Measurements from ENCODE around the gene IFT80.
A peak's percentile ranks its signal among the peaks of the same experiment; 100 is the strongest.

The IFT80 gene

GRCh38 chr3:160398820-160399124 is 253 bp downstream of the IFT80 start:
- Histone ChIP-seq H3K27ac (ENCODE audit: low read depth, low read length) (peak overlapping the region; percentile 89), H3K36me3 (ENCODE audit: low read length) (peaks cover 35% of the 10 kb centered on the region), H3K9me2 (replicated peaks; ENCODE audit: insufficient read depth, low read length) (no peaks in the 10 kb centered on the region), H2AFZ (ENCODE audit: low read depth, low read length, severe bottlenecking) (peak overlapping the region; percentile 57), H4K20me1 (ENCODE audit: low read depth, low read length) (peaks cover 29% of the 10 kb centered on the region), H3K4me3 (ENCODE audit: insufficient read depth, low read length, poor library complexity, severe bottlenecking) (peak overlapping the region; percentile 94), H3K79me2 (ENCODE audit: insufficient read depth, low read length) (peaks cover 77% of the 10 kb centered on the region), H3F3A (ENCODE audit: insufficient read depth) (peaks cover 11% of the 10 kb centered on the region; the same call in 1 of the 2 replicates), H3K4me2 (ENCODE audit: low read depth, low read length, poor library complexity, severe bottlenecking) (peak overlapping the region; percentile 96), H3K9me3 (ENCODE audit: insufficient read depth, low read length) (no peaks in the 10 kb centered on the region), H3K27me3 (ENCODE audit: low read length) (no peaks in the 10 kb centered on the region), H3K9ac (ENCODE audit: low read length) (peak overlapping the region; percentile 98)
- TF ChIP-seq EZH2phosphoT487 (conservative IDR thresholded peaks at IDR 0.05; ENCODE audit: low read length) (no peak), CTCF (IDR thresholded peaks at IDR 0.05; ENCODE audit: insufficient read depth, low read length, poor library complexity, severe bottlenecking) (no peak)

DNA sequence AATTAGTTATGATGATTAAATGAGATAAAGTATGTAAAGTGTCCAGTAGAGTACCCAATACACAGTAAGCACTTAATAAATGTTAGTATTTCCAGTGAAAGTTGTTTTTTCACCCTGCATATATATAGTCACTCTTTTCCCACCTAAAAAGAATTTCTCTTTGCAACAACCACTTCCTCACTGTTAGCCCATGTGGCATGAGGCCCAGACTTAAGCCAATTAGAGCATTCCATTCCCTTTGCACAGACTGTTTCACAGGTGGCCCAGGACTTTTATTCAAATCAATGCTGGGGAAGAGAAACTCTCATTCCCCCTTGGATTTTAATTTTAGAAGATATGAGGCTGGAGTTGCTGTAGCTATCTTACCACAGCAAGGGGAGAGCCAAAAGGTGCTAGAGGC is 3.7 kb downstream of the IFT80 start:
- no peak overlapping the region for H3K27ac ChIP-seq (ENCODE audit: low read depth, low read length)
- H3F3A ChIP-seq (ENCODE audit: insufficient read depth) = no peaks in the 10 kb centered on the region
- peaks cover under 1% of the 10 kb centered on the region; the same call in 1 of the 2 replicates for H3K36me3 ChIP-seq (ENCODE audit: low read length)
- no peak overlapping the region for H3K4me2 ChIP-seq (ENCODE audit: low read depth, low read length, poor library complexity, severe bottlenecking)
- H3K27me3 ChIP-seq (ENCODE audit: low read length) = no peaks in the 10 kb centered on the region
- H2AFZ ChIP-seq (ENCODE audit: low read depth, low read length, severe bottlenecking) = no peak overlapping the region
- TF ChIP-seq CTCF (IDR thresholded peaks at IDR 0.05; ENCODE audit: insufficient read depth, low read length, poor library complexity, severe bottlenecking) = no peak
- TF ChIP-seq EZH2phosphoT487 (conservative IDR thresholded peaks at IDR 0.05; ENCODE audit: low read length) = no peak
- no peaks in the 10 kb centered on the region for H4K20me1 ChIP-seq (ENCODE audit: low read depth, low read length)
- no peaks in the 10 kb centered on the region for H3K9me3 ChIP-seq (ENCODE audit: insufficient read depth, low read length)
- no peak overlapping the region for H3K4me3 ChIP-seq (ENCODE audit: insufficient read depth, low read length, poor library complexity, severe bottlenecking)
- no peak overlapping the region for H3K9ac ChIP-seq (ENCODE audit: low read length)
- peaks cover 60% of the 10 kb centered on the region for H3K79me2 ChIP-seq (ENCODE audit: insufficient read depth, low read length)
- no peaks in the 10 kb centered on the region for H3K9me2 ChIP-seq (replicated peaks; ENCODE audit: insufficient read depth, low read length)

DNA sequence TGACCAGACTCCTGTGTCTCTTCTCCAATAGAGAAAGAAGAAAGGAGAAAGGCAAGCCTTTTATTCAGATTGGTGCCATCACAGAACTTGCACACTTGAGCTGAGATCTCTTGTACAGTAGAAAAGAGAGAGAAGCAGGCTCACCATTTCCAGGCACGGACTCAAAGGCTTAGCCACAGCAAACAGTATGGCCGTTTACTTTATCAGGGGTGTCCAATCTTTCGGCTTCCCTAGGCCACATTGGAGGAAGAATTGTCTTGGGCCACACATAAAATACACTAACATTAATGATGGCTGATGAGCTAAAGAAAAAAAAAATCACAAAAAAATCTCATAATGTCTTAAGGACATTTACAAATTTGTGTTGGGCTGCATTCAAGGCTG is 5.0 kb downstream of the IFT80 start:
- no peaks in the 10 kb centered on the region for H4K20me1 ChIP-seq (ENCODE audit: low read depth, low read length)
- H3K27ac ChIP-seq (ENCODE audit: low read depth, low read length) = no peak overlapping the region
- H3K9me2 ChIP-seq (replicated peaks; ENCODE audit: insufficient read depth, low read length) = no peaks in the 10 kb centered on the region
- no peak overlapping the region for H3K4me3 ChIP-seq (ENCODE audit: insufficient read depth, low read length, poor library complexity, severe bottlenecking)
- no peaks in the 10 kb centered on the region for H3F3A ChIP-seq (ENCODE audit: insufficient read depth)
- TF ChIP-seq EZH2phosphoT487 (conservative IDR thresholded peaks at IDR 0.05; ENCODE audit: low read length) = no peak
- TF ChIP-seq CTCF (IDR thresholded peaks at IDR 0.05; ENCODE audit: insufficient read depth, low read length, poor library complexity, severe bottlenecking) = no peak
- H3K27me3 ChIP-seq (ENCODE audit: low read length) = no peaks in the 10 kb centered on the region
- H3K36me3 ChIP-seq (ENCODE audit: low read length) = no peaks in the 10 kb centered on the region
- H3K9ac ChIP-seq (ENCODE audit: low read length) = no peak overlapping the region
- no peak overlapping the region for H2AFZ ChIP-seq (ENCODE audit: low read depth, low read length, severe bottlenecking)
- H3K4me2 ChIP-seq (ENCODE audit: low read depth, low read length, poor library complexity, severe bottlenecking) = no peak overlapping the region
- peaks cover 53% of the 10 kb centered on the region for H3K79me2 ChIP-seq (ENCODE audit: insufficient read depth, low read length)
- no peaks in the 10 kb centered on the region for H3K9me3 ChIP-seq (ENCODE audit: insufficient read depth, low read length)
